ENCODE results near the gene ABHD6.
"Not testable (repeated sequence)": the region's sequence is repeated elsewhere in the genome, so short reads cannot be mapped to it uniquely, and the experiment has no call there.

The ABHD6 gene

DNA sequence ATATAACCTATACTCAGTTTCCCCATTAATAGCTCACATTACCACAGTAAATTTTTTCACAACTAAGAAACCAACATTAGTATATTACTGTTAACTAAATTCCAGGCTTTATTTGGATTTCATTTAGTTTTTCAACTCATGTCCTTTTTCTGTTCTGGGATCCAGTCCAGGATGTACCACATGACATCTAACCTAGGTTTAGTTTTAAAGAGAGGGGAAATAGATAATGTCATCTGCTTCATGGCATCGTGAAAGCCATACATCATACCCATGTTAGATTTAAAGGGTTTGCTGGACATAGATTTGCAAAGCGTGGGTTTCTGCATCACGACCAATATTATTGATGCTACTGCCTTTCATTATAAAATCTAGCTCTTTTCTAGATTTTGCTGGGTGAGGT, 35.3 kb downstream of the ABHD6 start:
- no peak for TF ChIP-seq CTCF (IDR thresholded peaks at IDR 0.05)
- Histone ChIP-seq H3K36me3 (no peaks in the 10 kb centered on the region), H3K27ac (no peak overlapping the region)

DNA sequence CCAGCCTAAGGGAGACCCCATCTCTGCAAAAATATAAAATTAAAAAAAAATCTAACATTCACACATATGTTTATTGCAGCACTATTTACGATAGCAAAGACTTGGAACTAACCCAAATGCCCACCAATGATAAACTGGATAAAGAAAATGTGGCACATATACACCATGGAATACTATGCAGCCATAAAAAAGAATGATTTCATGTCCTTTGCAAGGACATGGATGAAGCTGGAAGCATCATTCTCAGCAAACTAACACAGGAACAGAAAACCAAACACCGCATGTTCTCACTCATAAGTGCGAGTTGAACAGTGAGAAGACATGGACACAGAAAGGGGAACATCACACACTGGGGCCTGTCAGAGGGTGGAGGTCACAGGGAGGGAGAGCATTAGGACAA, 35.8 kb downstream of the ABHD6 start:
- not testable (repeated sequence) for H3K27ac ChIP-seq; H3K36me3 ChIP-seq; H3K27me3 ChIP-seq; H3K4me3 ChIP-seq (ENCODE audit: low read depth in 1 of 2, low read length in 1 of 2); H3K9me3 ChIP-seq
- H3K4me1 ChIP-seq (ENCODE audit: control insufficient read depth in 1 of 2, insufficient read depth in 1 of 2, low read depth in 1 of 2, low read length in 1 of 2) = peaks cover 6 to 13% of the 10 kb centered on the region in 2 experiments

More for the DNA sequence above, 35.3 kb downstream of the ABHD6 start:
- no peaks in the 10 kb centered on the region for H3K9me3 ChIP-seq
- H3K27me3 ChIP-seq = no peaks in the 10 kb centered on the region
- H3K4me1 ChIP-seq (ENCODE audit: control insufficient read depth in 1 of 2, insufficient read depth in 1 of 2, low read depth in 1 of 2, low read length in 1 of 2) = peaks cover 6 to 13% of the 10 kb centered on the region in 2 experiments
- H3K4me3 ChIP-seq (ENCODE audit: low read depth in 1 of 2, low read length in 1 of 2) = no peak overlapping the region

- TF ChIP-seq CTCF (IDR thresholded peaks at IDR 0.05) = no peak
- Histone ChIP-seq H3K4me3 (ENCODE audit: low read depth in 1 of 2, low read length in 1 of 2) (no peak overlapping the region), H3K27ac (peak overlapping the region; percentile 63), H3K9me3 (no peaks in the 10 kb centered on the region), H3K36me3 (no peaks in the 10 kb centered on the region), H3K27me3 (no peaks in the 10 kb centered on the region), H3K4me1 (ENCODE audit: control insufficient read depth in 1 of 2, insufficient read depth in 1 of 2, low read depth in 1 of 2, low read length in 1 of 2) (peaks cover 6 to 13% of the 10 kb centered on the region in 2 experiments)
Measured at GRCh38 chr3:58274027-58274614, 36.5 kb downstream of the ABHD6 start.

DNA sequence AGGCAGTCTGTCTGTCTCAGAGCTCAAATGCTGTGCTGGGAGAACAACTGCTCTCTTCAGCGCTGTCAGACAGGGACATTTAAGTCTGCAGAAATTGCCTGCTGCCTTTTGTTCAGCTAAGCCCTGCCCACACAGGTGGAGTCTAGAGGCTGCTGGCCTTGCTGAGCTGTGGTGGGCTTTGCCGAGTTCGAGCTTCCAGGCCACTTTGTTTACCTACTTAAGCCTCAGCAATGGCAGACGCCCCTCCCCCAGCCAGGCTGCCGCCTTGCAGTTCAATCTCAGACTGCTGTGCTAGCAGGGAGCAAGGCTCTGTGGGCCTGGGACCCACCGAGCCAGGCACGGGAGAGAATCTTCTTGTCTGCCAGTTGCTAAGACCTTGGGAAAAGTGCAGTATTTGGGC, 43.5 kb downstream of the ABHD6 start:
- no peaks in the 10 kb centered on the region for H3K36me3 ChIP-seq
- H3K27ac ChIP-seq = no peak overlapping the region
- H3K27me3 ChIP-seq = no peaks in the 10 kb centered on the region
- no peak for TF ChIP-seq CTCF (IDR thresholded peaks at IDR 0.05)
- H3K4me1 ChIP-seq (ENCODE audit: control insufficient read depth in 1 of 2, insufficient read depth in 1 of 2, low read depth in 1 of 2, low read length in 1 of 2) = no peaks in the 10 kb centered on the region
- H3K4me3 ChIP-seq (ENCODE audit: low read depth in 1 of 2, low read length in 1 of 2) = no peak overlapping the region
- H3K9me3 ChIP-seq = no peaks in the 10 kb centered on the region

- Histone ChIP-seq H3K9me3 (no peaks in the 10 kb centered on the region), H3K27ac (no peak overlapping the region), H3K4me1 (ENCODE audit: control insufficient read depth in 1 of 2, insufficient read depth in 1 of 2, low read depth in 1 of 2, low read length in 1 of 2) (no peaks in the 10 kb centered on the region), H3K36me3 (no peaks in the 10 kb centered on the region), H3K4me3 (ENCODE audit: low read depth in 1 of 2, low read length in 1 of 2) (no peak overlapping the region), H3K27me3 (no peaks in the 10 kb centered on the region)
- no peak for TF ChIP-seq CTCF (IDR thresholded peaks at IDR 0.05)
Measured at GRCh38 chr3:58285334-58285733, 47.7 kb downstream of the ABHD6 start.

- no peaks in the 10 kb centered on the region for H3K4me1 ChIP-seq (ENCODE audit: control insufficient read depth in 1 of 2, insufficient read depth in 1 of 2, low read depth in 1 of 2, low read length in 1 of 2)
- no peak overlapping the region for H3K27ac ChIP-seq
- H3K9me3 ChIP-seq = no peaks in the 10 kb centered on the region
- no peak for TF ChIP-seq CTCF (IDR thresholded peaks at IDR 0.05)
- no peaks in the 10 kb centered on the region for H3K27me3 ChIP-seq
- H3K4me3 ChIP-seq (ENCODE audit: low read depth in 1 of 2, low read length in 1 of 2) = no peak overlapping the region
- H3K36me3 ChIP-seq = no peaks in the 10 kb centered on the region
Measured at GRCh38 chr3:58287354-58287753, 49.8 kb downstream of the ABHD6 start.

Measured in neutrophil (primary cell).